CD4-positive, alpha-beta T cell treated with Interleukin-1 beta for 1 hour (primary cell): ENCODE data around the gene PRPF39.
A peak's percentile ranks its signal among the peaks of the same experiment; 100 is the strongest.

Experiments used
- DNase-seq, 2 donors: peaks; one replicate each; pipeline ENCODE4 v3.0.0-alpha.2; 2020 to 2022

Gene PRPF39

GRCh38 chr14:45082420-45082819 is 1.5 kb upstream of the PRPF39 start:
- DNase-seq = no peak

- DNase-seq = no peak
Measured at GRCh38 chr14:45083617-45083975, 320 bp upstream of the PRPF39 start.

DNA sequence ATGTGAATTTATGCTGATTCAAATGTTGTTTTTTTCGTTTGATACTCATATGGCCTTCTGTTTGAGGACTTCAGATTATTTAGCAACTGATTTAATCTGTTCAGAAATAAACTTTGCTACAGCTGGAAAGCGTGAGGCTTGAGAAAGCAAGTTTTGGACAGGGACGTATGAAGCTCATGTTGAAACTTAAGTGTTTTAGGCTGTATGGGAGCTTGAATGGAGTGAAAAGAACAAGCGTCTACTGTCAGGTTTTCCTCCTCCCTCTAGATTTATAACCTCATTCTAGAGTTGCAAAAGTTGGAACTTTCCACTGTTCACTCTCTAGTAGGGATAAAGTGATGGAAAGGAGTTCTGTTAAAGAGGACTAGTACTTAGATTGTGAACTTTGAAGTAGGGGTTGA is 1.0 kb downstream of the PRPF39 start:
- DNase-seq = no peak

GRCh38 chr14:45089813-45090212 is 5.9 kb downstream of the PRPF39 start:
- DNase-seq = no peak

GRCh38 chr14:45091710-45092109 is 7.8 kb downstream of the PRPF39 start:
- DNase-seq = no peak

GRCh38 chr14:45094275-45094674 is 10.4 kb downstream of the PRPF39 start:
- no peak for DNase-seq

DNA sequence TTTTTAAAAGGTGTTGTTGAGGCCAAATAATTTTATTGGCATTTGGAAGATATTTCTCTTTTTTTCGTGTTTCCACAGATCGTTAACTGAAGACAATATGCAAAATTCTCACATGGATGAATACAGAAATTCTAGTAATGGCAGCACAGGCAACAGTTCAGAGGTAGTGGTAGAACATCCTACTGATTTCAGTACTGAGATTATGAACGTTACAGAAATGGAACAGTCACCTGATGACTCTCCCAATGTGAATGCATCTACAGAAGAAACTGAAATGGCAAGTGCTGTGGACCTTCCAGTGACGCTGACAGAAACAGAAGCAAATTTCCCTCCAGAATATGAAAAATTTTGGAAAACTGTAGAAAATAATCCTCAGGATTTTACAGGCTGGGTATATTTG is 11.2 kb downstream of the PRPF39 start:
- DNase-seq = no peak

DNA sequence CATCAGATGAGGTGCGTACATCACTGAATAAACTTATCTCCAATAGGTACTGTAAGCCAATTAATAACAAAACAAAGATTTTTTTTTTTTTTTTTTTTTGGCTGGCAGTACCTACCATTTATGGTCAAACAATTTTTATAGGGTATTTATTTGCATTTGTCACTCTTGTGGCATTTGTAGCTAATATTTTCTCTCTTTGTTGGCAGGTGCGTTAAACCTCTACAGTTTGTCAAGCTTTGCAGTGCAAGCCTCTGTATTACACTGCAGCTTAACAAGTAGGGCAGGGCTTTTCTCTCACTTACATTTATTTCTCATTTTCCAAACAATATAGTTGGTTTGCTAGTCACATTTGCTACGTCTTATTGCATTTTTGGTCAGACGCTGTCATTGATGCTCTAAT is 12.3 kb downstream of the PRPF39 start:
- DNase-seq = no peak

GRCh38 chr14:45103806-45104205 is 19.9 kb downstream of the PRPF39 start:
- DNase-seq = no peak

DNA sequence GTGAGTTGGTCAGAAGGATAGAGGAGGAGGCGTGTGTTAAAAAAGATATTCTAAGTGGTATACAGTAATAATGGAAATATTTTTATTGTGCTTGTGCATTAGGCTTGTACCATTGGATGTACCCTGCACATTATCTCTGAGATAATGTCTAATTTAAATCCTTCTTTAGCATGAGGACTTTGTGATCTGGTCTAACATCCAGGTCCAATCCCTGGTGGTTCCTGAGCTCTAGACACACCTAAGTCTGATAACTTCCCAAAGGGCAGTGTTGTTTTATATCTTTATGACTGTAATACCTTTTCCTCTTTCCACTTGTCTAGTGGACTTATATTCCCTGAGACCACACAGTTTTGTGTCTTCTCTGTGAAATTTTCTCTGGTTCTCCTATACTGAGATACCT is 20.6 kb downstream of the PRPF39 start:
- no peak for DNase-seq

GRCh38 chr14:45112896-45113781 is 29.2 kb downstream of the PRPF39 start:
- no peak for DNase-seq

DNA sequence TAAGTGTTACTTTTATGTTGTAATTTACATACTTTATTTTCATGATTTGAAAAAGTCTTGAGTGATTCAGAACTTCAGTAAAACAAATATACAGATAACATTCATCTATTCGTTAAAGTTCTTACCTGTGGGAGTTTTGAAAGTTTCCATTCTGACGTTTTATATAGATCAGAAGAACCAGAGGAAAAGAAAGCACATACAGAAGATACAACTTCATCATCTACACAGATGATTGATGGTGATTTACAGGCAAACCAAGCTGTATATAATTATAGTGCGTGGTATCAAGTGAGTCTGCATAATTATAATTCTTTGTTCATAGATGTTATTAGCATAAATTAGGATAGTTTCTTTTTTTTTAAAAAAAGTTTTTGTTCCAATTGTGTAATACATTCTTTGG is 30.4 kb downstream of the PRPF39 start:
- DNase-seq = no peak

- no peak for DNase-seq
Measured at GRCh38 chr14:45118594-45118993, 34.7 kb downstream of the PRPF39 start.

DNA sequence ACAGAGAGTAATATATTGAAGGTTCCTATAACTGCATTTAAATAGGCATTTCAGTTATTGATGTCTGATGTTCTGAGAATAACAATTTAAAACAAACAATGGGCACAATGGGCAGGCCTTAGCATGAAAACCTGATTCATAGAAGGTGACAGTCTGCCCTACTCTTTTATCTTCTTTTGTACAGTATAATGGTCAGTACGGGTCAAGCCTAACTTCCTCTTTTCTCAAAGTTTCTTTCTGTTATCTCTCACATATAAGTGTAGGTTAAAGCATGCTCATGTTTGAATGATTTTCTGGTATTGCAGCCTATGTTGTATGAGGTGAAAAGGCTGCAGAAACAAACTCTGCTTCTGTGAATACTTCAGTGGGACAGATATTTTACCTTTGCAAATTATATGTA is 36.2 kb downstream of the PRPF39 start:
- no peak for DNase-seq

DNA sequence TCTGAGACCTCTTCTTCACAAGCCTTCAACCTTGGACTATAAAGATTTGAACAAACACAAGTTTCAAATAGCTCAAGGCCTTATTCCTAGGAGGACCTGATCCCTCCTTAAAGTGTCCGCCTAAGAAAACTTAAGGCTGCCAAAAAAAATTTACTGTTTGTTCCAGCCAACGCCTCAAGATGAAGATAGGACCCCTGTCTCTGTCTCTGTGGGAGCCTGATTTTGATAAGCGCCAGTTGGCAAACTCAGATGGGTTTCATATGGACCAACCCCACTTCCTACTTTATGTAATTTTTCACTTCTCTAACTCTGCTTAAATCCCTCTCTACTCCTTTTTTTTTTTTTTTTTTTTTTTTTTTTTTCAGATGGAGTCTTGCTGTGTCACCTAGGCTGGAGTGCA is 39.4 kb downstream of the PRPF39 start:
- no peak for DNase-seq

- no peak for DNase-seq
Measured at GRCh38 chr14:45125754-45126153, 41.8 kb downstream of the PRPF39 start.

DNA sequence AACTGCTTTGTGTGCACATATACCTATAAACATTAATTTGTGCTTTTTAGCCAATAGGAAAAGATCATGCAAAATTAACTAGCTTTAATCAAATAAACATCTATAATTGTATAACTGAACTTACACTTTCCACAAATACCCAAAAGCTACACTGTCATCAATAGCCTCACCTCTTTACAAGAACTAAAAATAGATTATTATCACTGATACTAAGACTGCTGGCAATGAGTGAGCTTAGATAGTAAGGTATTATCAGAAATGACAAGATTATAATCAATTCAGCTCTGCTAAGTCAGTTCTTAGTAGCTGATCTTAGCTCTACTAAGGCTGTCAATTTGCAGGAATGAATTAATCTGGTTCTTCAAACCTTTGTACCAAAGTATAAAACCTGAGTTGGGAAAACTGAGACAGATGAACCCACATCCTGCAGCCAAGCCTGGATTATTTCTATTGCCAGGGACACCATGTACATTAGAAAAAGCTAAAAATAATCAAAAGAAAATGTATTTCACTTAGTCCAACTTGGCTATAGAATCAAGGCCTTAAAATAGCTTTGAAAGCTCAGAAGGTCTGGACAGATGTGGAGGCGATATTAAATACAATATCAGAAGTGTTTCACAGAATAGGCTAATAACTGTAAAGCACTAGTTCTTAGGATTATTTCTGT is 45.2 kb downstream of the PRPF39 start:
- DNase-seq = no peak

DNA sequence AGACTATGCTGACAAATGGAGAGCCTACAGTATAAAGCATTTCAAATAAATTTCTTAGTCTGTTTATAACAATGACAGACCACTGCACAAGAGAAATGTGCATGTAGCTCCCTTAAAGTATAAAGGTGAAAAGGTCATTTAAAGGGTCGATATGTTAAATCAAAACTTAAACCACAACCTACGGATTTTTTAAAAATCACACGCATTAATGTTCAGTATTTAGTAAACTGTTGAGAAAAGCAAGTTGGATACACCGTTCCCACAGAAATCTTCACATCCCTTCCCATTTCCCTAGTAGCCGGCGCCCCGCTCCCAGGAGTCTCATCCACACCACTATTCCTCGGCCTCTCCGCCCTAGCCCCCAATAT is 49.8 kb downstream of the PRPF39 start:
- DNase-seq = no peak

- DNase-seq = peak; percentile 98
Measured at GRCh38 chr14:45134051-45134958, 50.4 kb downstream of the PRPF39 start, which contains the start of gene FKBP3. TSS of gene FKBP3 (minus strand) at chr14:45134481. CDS start at chr14:45134456, 25 bp downstream.

- no peak for DNase-seq
Measured at GRCh38 chr14:45135156-45135555, 51.2 kb downstream of the PRPF39 start.

GRCh38 chr14:45135659-45136395 is 51.9 kb downstream of the PRPF39 start, which contains the start of gene FANCM:
TSS of gene FANCM (plus strand) at chr14:45135930. CDS start at chr14:45136032, 102 bp downstream.
- DNase-seq = peak; percentile 88 to 93

DNA sequence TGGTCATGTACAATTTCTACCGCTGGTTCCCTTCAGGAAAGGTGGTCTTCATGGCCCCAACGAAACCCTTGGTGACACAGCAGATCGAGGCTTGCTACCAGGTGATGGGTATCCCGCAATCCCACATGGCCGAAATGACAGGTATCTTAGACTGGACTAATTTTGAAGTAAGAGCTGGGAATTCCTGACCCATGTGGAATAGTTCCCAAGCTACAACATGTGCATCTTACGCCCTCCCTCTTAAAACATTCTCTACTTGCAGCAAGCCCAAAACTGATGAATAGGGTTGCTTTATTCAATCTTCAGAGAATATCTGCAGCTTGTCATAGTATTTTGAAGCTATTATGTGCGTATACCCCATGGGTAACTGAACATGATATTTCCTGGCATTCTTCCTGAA is 52.5 kb downstream of the PRPF39 start:
- no peak for DNase-seq
